NCI-H146 (cell line): Measurements from ENCODE around the gene PLA2G4B.

Experiments used
- DNase-seq: peaks from one replicate; lab custom pipeline; 2025; lab: John Stamatoyannopoulos, UW

PLA2G4B gene

DNA sequence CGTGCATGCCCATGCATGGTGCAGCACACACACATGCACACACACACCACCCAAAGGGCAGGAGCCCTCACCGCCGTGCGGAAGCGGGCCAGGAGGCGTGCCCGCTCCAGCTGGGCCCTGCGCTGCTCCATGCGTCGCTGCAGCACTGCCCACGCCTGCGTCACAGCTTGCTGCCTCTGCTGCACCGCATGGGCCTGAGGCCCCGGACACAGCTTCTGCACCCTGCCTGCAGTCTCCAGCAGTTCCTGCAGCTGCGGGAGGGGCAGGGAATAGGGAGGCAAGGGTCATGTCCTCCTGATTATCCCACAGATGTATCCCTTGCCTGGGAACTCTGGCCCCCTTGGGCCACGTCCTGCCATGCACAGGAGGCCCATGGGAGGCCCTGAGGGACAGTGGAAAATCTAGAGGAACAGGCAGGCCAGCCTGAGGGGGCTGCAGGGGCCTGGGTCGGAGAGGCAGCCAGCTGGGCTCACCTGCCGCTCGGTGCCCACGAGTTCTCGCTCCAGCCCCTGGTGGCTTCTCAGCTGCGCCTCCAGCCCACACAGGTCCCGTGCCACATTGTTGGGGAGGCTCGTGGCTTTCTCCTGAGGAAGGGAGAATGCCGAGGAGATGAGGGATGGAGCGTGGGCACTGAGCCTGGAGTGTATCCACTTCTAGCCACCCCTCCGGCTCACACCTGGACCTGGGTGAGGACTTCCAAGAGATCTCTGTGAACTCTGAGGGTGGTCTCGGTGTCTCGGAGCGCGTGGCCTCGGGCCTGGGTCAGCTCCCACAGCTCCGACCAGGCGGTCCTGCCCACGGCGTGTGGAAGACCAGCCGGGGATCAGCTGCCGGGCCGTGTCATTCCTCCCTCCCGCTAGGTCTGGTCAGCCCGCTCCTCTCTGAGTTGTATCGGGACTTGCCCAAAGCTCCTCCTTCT lies 31.4 kb downstream of the PLA2G4B start:
- no peak for DNase-seq

DNA sequence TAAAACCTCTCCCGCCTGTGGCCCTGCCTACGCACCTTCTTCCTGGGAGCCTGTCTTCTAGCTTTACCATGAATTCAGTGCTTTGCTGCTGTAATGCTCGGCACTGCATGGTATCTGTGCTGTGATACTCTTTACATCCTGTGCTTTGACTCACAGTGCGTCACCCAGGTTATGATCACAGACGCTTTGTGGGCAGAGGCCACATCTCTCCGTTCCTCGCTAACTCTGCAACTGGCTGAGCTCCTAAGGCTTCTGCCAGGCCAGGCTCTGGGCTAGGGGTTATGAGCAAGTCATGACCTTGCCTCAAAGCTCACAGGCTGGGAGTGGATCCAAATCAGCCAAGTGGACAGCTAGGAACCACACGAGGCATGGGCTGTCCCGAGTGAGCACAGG lies 32.0 kb downstream of the PLA2G4B start:
- no peak for DNase-seq

- DNase-seq = no peak
Observed at GRCh38 chr15:41871175-41871905, 32.7 kb downstream of the PLA2G4B start.

- no peak for DNase-seq
Observed at GRCh38 chr15:41872166-41872747, 33.6 kb downstream of the PLA2G4B start.

DNA sequence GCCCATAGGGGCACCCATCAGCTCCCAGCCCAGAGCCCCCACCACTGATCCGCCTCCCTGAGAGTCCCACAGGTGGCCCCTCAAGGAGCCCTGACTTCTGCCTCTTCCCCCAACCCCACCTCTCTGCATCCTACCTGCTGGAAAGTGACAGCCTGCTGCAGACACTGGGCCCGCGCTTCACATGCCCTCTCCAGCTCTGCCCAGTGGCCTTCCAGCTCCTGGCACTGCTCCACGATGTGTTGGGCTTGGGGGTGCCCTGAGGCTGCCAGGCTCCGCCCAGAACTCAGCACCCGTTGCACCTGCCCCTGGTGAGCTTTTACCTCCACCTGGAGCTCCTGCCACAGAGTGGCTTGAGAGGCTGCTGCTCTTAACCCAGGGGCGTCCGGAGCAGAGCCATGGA lies 35.1 kb downstream of the PLA2G4B start:
- no peak for DNase-seq

DNA sequence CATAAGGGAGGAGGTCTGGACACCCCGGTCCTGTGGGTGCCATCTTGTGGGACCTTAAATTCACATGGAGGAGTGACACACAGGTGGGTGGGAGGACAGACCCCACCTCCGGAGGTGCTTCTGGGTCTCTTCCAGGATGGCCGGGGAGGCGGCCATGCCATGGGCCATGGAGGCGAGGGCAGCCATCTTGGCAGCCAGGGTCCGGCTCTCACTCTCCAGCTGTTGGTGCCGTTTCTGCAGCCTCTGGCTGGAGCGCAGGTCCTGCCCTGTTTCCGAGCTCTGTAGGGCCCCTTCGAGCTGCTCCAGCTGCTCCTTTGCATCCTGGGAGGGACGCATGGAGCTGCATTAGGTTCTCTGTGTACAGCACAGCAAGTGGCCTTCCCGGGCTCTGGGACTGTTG lies 36.1 kb downstream of the PLA2G4B start:
- no peak for DNase-seq

DNA sequence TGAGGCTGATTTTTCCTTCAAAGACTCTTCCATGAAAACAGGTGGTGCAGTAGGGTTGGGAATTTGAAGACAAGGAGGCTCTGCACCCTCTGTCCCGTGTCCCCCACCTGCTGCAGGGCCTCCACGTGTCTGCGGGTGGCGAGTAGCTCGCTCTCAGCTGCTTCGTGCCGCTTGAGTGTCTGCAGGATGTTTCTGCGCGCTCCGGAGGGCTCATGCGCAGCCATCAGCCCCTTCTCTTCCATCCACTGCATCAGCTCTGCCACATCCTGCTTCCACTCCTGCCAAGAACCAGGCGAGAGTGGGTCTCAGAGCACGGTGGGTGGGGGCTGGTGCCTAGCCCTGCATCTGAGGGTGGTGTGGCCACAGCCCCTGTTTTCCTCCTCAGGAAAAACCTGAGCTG lies 37.4 kb downstream of the PLA2G4B start:
- DNase-seq = no peak

DNA sequence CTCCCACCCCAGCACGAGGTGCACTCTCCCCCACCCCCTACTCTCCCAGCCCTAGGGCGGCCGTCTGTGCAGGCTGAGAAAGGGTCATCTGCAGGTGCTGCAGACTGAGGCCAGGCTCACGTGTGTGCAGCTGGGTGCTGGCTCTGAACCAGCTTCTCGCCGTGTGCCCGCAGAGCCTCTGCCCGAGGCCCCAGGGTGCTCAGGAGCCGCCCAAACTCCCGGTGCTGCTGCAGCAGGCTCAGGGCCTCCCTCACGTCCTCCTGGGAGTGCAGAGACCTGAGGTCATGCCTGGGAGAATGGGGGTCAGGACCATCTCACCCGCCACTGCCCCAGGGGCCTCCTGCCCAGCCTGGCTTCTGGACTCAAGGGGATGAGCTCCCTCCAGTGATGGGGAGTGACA lies 38.0 kb downstream of the PLA2G4B start:
- no peak for DNase-seq

DNA sequence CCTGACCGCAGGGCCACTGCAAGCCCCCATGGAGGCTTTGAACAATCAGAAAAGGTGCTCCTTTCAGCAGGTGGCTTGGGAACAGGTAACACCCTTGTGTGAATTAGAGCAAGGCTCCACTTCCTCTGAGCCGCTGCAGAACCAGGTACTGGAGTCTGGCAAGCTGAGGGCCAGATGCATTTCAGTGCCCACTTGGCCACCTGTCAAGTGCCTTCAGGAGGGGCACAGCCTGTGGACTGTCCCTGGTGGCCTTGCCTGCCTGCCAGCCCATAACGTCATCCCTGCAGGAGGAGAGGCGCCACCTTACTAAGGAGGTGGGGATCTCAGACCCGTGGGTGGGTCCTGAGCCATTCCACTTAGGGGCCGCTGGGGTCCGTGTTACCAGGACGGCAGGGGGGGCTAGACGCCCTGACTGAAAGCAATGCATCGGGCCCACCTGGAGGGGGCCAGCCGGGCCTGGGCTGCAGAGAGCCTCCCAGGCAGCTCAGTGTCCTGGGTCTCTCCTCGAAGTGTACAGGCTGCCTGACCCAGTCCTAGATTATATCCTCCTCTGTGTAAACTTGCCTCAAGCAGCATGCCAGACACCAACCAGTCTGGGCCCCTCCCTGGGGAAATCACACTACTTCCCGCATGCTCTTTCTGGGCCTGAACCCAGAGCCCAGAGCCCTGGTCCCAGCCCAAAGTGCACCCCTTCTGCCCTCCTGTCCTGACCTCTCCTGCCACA lies 39.1 kb downstream of the PLA2G4B start:
- no peak for DNase-seq

GRCh38 chr15:41878355-41878699 lies 39.7 kb downstream of the PLA2G4B start:
- no peak for DNase-seq

- no peak for DNase-seq
Observed at GRCh38 chr15:41879321-41879845, 40.7 kb downstream of the PLA2G4B start.

DNA sequence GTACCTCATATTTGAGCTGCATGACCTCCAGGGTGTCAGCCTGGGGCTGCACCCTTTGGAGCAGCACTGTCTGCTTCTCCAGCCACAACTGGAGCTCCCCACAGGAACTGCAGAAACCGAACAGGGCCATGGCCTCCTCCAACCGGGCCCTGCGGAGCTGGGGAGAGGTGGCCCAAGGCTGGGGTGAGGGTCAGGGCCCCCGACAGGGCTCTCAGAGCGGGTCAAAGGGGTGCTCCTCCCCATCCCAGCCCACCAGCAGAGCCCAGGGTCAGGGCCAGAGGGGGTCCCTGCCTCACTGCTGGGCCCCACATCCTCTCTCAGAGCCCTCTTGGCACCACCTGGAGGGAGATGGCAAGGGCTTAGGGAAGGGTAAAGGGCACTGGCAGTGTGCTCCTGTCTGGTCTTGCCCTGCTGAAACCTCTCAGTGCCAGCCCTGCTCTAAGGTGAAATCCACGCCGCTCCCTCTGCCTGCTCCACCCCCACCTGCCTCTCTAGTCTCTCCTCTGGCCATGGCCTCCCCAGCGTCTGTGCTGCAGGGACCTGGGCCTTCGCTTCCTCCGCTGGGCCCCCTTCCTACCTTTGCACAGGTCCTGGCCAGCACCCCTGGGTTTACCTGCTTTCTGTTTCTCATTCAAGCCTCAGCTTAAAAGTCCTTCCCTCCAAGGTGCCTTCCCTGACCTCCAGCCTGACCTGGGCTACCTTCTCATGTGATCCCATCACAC lies 41.7 kb downstream of the PLA2G4B start:
- DNase-seq = no peak

- DNase-seq = no peak
Observed at GRCh38 chr15:41881086-41881485, 42.4 kb downstream of the PLA2G4B start.

GRCh38 chr15:41881550-41881919 lies 42.9 kb downstream of the PLA2G4B start:
- DNase-seq = no peak

GRCh38 chr15:41881920-41882688 lies 43.5 kb downstream of the PLA2G4B start:
- peak; percentile 5 for DNase-seq

GRCh38 chr15:41882689-41883483 lies 44.2 kb downstream of the PLA2G4B start:
- DNase-seq = no peak

DNA sequence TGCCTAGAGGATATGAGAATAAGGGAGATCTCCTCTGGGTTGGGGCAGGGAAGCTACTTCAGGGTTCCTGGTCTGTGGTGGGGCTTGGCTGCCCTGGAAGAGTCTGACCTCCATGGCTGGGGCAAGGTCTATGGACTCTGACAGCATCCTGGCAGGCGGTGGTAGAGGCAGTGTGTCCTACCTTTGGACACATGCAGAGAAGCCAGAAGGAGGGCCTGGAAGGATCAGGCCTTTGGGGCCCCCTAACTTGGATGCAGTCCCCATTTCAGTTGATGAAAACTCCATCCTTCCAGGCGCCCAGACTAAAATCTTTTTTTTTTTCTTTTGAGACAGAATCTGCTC lies 44.8 kb downstream of the PLA2G4B start:
- no peak for DNase-seq

- DNase-seq = no peak
Observed at GRCh38 chr15:41884458-41884857, 45.8 kb downstream of the PLA2G4B start.

DNA sequence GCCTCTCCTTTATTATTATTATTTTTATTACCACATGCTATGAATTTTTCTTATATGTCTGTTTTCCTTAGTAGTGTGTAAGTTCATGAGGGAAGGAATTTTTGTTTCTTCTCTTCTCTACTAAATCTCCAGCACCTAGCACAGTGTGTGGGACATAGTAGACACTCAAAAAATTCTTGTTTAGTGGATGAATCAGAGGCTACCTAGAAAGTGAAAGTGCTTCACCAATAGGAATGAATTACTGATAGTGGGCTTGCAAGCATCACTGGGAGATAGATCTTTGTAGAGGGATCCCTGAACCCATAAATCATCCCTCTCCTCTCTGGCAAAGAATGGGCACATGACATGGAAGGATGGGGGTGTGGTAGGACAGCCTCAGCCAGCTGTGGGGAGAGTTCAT lies 46.7 kb downstream of the PLA2G4B start:
- DNase-seq = no peak

- DNase-seq = no peak
Observed at GRCh38 chr15:41885841-41886240, 47.2 kb downstream of the PLA2G4B start.
